ENCODE data around the gene TBL3.
A peak's percentile ranks its signal among the peaks of the same experiment; 100 is the strongest.

Gene TBL3

GRCh38 chr16:2006317-2006716 is 34.5 kb downstream of the TBL3 start:
- Mint-ChIP-seq H3K27ac (peak overlapping the region; percentile 66), H3K9me3 (no peaks in the 10 kb centered on the region), H3K4me3 (peak overlapping the region; percentile 50), H3K4me1 (peaks cover 53% of the 10 kb centered on the region), H3K27me3 (ENCODE audit: low read depth, poor library complexity) (no peaks in the 10 kb centered on the region), H3K36me3 (ENCODE audit: low read depth) (peaks cover 5% of the 10 kb centered on the region)
- no peak for TF ChIP-seq CTCF (IDR thresholded peaks at IDR 0.05)
- DNase-seq = no peak

- no peak for DNase-seq
- no peak overlapping the region for H3K27ac Mint-ChIP-seq
- no peak for TF ChIP-seq CTCF (IDR thresholded peaks at IDR 0.05)
- peaks cover 3% of the 10 kb centered on the region for H3K36me3 Mint-ChIP-seq (ENCODE audit: low read depth)
- no peaks in the 10 kb centered on the region for H3K9me3 Mint-ChIP-seq
- H3K4me3 Mint-ChIP-seq = peak overlapping the region; percentile 83
- peaks cover 53% of the 10 kb centered on the region for H3K4me1 Mint-ChIP-seq
- no peaks in the 10 kb centered on the region for H3K27me3 Mint-ChIP-seq (ENCODE audit: low read depth, poor library complexity)
Observed at GRCh38 chr16:2007081-2007836, 35.4 kb downstream of the TBL3 start.

GRCh38 chr16:2008009-2008526 is 36.2 kb downstream of the TBL3 start:
- DNase-seq = no peak
- H3K36me3 Mint-ChIP-seq (ENCODE audit: low read depth) = no peaks in the 10 kb centered on the region
- no peaks in the 10 kb centered on the region for H3K9me3 Mint-ChIP-seq
- no peak overlapping the region for H3K27ac Mint-ChIP-seq
- peaks cover 53% of the 10 kb centered on the region for H3K4me1 Mint-ChIP-seq
- no peak for TF ChIP-seq CTCF (IDR thresholded peaks at IDR 0.05)
- H3K4me3 Mint-ChIP-seq = peak overlapping the region; percentile 83
- no peaks in the 10 kb centered on the region for H3K27me3 Mint-ChIP-seq (ENCODE audit: low read depth, poor library complexity)

- no peak for TF ChIP-seq CTCF (IDR thresholded peaks at IDR 0.05)
- H3K27ac Mint-ChIP-seq = no peak overlapping the region
- H3K36me3 Mint-ChIP-seq (ENCODE audit: low read depth) = no peaks in the 10 kb centered on the region
- H3K4me3 Mint-ChIP-seq = peak overlapping the region; percentile 83
- H3K27me3 Mint-ChIP-seq (ENCODE audit: low read depth, poor library complexity) = no peaks in the 10 kb centered on the region
- H3K9me3 Mint-ChIP-seq = no peaks in the 10 kb centered on the region
- peaks cover 53% of the 10 kb centered on the region for H3K4me1 Mint-ChIP-seq
- no peak for DNase-seq
Observed at GRCh38 chr16:2008631-2009163, 36.8 kb downstream of the TBL3 start.

- no peaks in the 10 kb centered on the region for H3K27me3 Mint-ChIP-seq (ENCODE audit: low read depth, poor library complexity)
- peaks cover 51% of the 10 kb centered on the region for H3K4me1 Mint-ChIP-seq
- H3K4me3 Mint-ChIP-seq = peak overlapping the region; percentile 83
- H3K9me3 Mint-ChIP-seq = no peaks in the 10 kb centered on the region
- no peak overlapping the region for H3K27ac Mint-ChIP-seq
- DNase-seq = no peak
- H3K36me3 Mint-ChIP-seq (ENCODE audit: low read depth) = no peaks in the 10 kb centered on the region
- no peak for TF ChIP-seq CTCF (IDR thresholded peaks at IDR 0.05)
Observed at GRCh38 chr16:2009164-2009711, 37.4 kb downstream of the TBL3 start.

Data from nephron progenitor cell (in vitro differentiated cells).